ENCODE measurements around the gene OR2D3.
"Not testable (repeated sequence)": the region's sequence is repeated elsewhere in the genome, so short reads cannot be mapped to it uniquely, and the experiment has no call there.

The OR2D3 gene

GRCh38 chr11:6931146-6931713 is 10.4 kb downstream of the OR2D3 start:
- no peak overlapping the region for H3K27ac ChIP-seq
- TF ChIP-seq CTCF (conservative IDR thresholded peaks at IDR 0.05) (no peak), ZFX (IDR thresholded peaks at IDR 0.05) (no peak)

- H3K27ac ChIP-seq, result no peak overlapping the region
These were observed 11.3 kb downstream of the OR2D3 start for GRCh38 chr11:6932145-6932544.

DNA sequence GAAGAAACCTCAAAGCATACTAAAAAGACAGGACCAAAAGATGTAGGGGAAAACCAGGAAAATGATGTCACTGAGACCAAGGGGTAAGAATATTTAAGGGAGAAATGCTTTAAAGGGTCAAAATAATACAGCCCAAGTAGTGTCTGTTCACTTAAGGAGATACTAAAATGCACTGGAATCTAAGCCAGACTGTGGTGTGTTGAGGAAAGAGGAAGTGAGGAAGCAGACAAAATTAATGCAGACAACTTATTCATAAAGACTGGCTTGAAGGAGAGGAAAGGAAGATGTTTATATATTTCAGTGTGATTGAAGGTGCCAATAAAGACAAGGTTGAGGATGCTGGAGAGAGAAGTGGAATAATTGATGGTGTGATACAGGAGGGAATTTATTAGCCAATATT is 21.2 kb downstream of the OR2D3 start:
- H3K27ac ChIP-seq, result no peak overlapping the region
- no peak for TF ChIP-seq CTCF (conservative IDR thresholded peaks at IDR 0.05)
- no peak for TF ChIP-seq ZFX (IDR thresholded peaks at IDR 0.05)

More at GRCh38 chr11:6932145-6932544, 11.3 kb downstream of the OR2D3 start:
- TF ChIP-seq CTCF (conservative IDR thresholded peaks at IDR 0.05), result no peak
- no peak for TF ChIP-seq ZFX (IDR thresholded peaks at IDR 0.05)

- no peak overlapping the region for H3K27ac ChIP-seq
- TF ChIP-seq ZFX (IDR thresholded peaks at IDR 0.05) (no peak), CTCF (conservative IDR thresholded peaks at IDR 0.05) (no peak)
These were observed 22.3 kb downstream of the OR2D3 start for GRCh38 chr11:6943131-6943530.

DNA sequence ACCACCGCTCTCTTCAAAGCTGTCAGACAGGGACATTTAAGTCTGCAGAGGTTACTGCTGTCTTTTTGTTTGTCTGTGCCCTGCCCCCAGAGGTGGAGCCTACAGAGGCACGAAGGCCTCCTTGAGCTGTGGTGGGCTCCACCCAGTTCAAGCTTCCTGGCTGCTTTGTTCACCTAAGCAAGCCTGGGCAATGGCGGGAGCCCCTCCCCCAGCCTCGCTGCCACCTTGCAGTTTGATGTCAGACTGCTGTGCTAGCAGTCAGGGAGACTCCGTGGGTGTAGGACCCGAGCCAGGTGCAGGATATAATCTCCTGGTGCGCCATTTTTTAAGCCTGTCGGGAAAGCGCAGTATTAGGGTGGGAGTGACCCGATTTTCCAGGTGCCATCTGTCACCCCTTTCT is 33.4 kb downstream of the OR2D3 start:
- not testable (repeated sequence) for H3K27ac ChIP-seq

- H3K27ac ChIP-seq, result no peak overlapping the region
These were observed 41.3 kb downstream of the OR2D3 start for GRCh38 chr11:6962141-6962540.

DNA sequence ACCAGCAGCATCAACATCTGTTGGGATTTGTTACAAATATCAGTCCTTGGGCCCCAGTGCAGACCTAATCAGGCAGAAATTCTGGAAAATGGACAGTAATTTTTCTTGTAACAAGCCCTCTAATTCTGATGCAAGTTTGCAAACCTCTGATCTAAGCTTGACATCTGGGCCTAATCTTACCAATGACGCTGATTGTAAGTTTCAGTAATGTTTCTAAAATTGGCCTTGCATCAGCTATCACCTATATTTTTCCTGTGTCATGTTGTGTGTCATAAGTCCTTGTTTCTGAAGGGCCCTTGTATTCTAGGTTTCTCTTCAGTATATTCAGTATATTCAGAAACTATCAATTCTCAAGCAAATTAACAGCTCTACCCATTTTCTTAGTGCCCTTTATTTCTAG is 41.9 kb downstream of the OR2D3 start:
- H3K27ac ChIP-seq, result no peak overlapping the region
- no peak for TF ChIP-seq ZFX (IDR thresholded peaks at IDR 0.05)
- no peak for TF ChIP-seq CTCF (conservative IDR thresholded peaks at IDR 0.05)

More at GRCh38 chr11:6962141-6962540, 41.3 kb downstream of the OR2D3 start:
- TF ChIP-seq ZFX (IDR thresholded peaks at IDR 0.05), result no peak
- TF ChIP-seq CTCF (conservative IDR thresholded peaks at IDR 0.05), result no peak

GRCh38 chr11:6968816-6969215 is 48.0 kb downstream of the OR2D3 start:
- no peak overlapping the region for H3K27ac ChIP-seq
- TF ChIP-seq CTCF (conservative IDR thresholded peaks at IDR 0.05) (no peak), ZFX (IDR thresholded peaks at IDR 0.05) (no peak)

DNA sequence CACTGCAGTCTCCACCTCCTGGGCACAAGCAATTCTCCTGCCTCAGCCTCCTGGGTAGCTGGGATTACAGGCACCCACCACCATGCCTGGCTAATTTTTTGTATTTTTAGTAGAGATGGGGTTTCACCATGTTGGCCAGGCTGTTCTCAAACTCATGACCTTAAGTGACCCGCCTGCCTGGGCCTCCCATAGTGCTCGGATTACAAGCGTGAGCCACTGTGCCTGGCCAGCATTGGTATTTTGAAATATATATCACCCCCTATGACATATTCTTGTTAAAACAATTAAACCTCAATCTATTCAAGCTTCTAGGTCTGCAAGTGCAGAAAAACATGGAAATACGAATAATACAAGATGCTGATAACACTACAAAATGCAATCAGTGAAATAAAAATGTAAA is 49.1 kb downstream of the OR2D3 start:
- H3K27ac ChIP-seq, result not testable (repeated sequence)

All from C4-2B (cell line).